Measurements from ENCODE around the gene PDCD2.

Gene PDCD2

GRCh38 chr6:170575250-170575649 lies 9.2 kb downstream of the PDCD2 start:
- Histone ChIP-seq H3K79me1 (ENCODE audit: low read depth, low read length) (peaks cover 1% of the 10 kb centered on the region), H2BK15ac (ENCODE audit: low read length) (no peak overlapping the region), H2AK5ac (ENCODE audit: low read depth, low read length) (no peak overlapping the region), H2BK5ac (ENCODE audit: low read length) (no peak overlapping the region), H2BK12ac (ENCODE audit: low read length) (no peak overlapping the region), H3K23ac (ENCODE audit: low read depth, low read length, poor library complexity) (no peak overlapping the region), H3K4me2 (ENCODE audit: insufficient read depth, low read length, poor library complexity, severe bottlenecking) (no peak overlapping the region), H4K8ac (ENCODE audit: low read depth, low read length) (no peak overlapping the region), H3K9ac (ENCODE audit: low read depth, low read length, poor library complexity) (no peak overlapping the region), H2BK120ac (ENCODE audit: low read depth, low read length) (no peak overlapping the region), H2AFZ (ENCODE audit: low read length) (no peak overlapping the region), H3K27ac (replicated peaks; ENCODE audit: low read length) (no peak overlapping the region), H3K4ac (ENCODE audit: low read length) (no peak overlapping the region), H4K91ac (ENCODE audit: low read depth, low read length, poor library complexity) (no peak overlapping the region), H3K36me3 (replicated peaks in 1 of 2; ENCODE audit: control insufficient read depth in 2 of 2, insufficient read depth in 2 of 2, low read length in 2 of 2) (peaks cover 17 to 100% of the 10 kb centered on the region in 2 donors), H3K4me3 (ENCODE audit: low read length in 2 of 2) (no peak overlapping the region), H3K14ac (ENCODE audit: low read length) (no peak overlapping the region), H3K4me1 (ENCODE audit: control insufficient read depth in 2 of 2, insufficient read depth in 1 of 2, low read depth in 1 of 2, low read length in 2 of 2) (no peaks in the 10 kb centered on the region), H3K9me3 (replicated peaks in 1 of 2; ENCODE audit: control insufficient read depth in 2 of 2, insufficient read depth in 1 of 2, low read depth in 1 of 2, low read length in 2 of 2) (no peaks in the 10 kb centered on the region), H3K18ac (ENCODE audit: low read length) (no peak overlapping the region), H3K27me3 (ENCODE audit: control insufficient read depth in 3 of 3, insufficient read depth in 3 of 3, low read depth in 1 of 3, low read length in 3 of 3) (no peaks in the 10 kb centered on the region)
- no CpG with 5 or more reads among the region's 1 CpG for WGBS, 2 donors (ENCODE audit: extremely low coverage in 2 of 2, insufficient read length in 2 of 2, insufficient replicate concordance in 1 of 2)
- no peak for DNase-seq (ENCODE audit: low spot score)

GRCh38 chr6:170572704-170573466 lies 11.6 kb downstream of the PDCD2 start:
- DNase-seq (ENCODE audit: low spot score) = no peak
- H3K4me1 ChIP-seq (ENCODE audit: control insufficient read depth in 2 of 2, insufficient read depth in 1 of 2, low read depth in 1 of 2, low read length in 2 of 2) = no peaks in the 10 kb centered on the region
- no peak overlapping the region for H2BK15ac ChIP-seq (ENCODE audit: low read length)
- H3K79me1 ChIP-seq (ENCODE audit: low read depth, low read length) = peaks cover 1% of the 10 kb centered on the region
- H3K36me3 ChIP-seq (replicated peaks in 1 of 2; ENCODE audit: control insufficient read depth in 2 of 2, insufficient read depth in 2 of 2, low read length in 2 of 2) = peaks cover 21 to 97% of the 10 kb centered on the region in 2 donors
- WGBS, 2 donors (ENCODE audit: extremely low coverage in 2 of 2, insufficient read length in 2 of 2, insufficient replicate concordance in 1 of 2) = no CpG with 5 or more reads among the region's 2 CpGs
- H3K4ac ChIP-seq (ENCODE audit: low read length) = no peak overlapping the region
- H3K27ac ChIP-seq (replicated peaks; ENCODE audit: low read length) = no peak overlapping the region
- no peak overlapping the region for H2AFZ ChIP-seq (ENCODE audit: low read length)
- H3K4me2 ChIP-seq (ENCODE audit: insufficient read depth, low read length, poor library complexity, severe bottlenecking) = no peak overlapping the region
- no peak overlapping the region for H2BK12ac ChIP-seq (ENCODE audit: low read length)
- H3K27me3 ChIP-seq (ENCODE audit: control insufficient read depth in 3 of 3, insufficient read depth in 3 of 3, low read depth in 1 of 3, low read length in 3 of 3) = no peaks in the 10 kb centered on the region
- H3K23ac ChIP-seq (ENCODE audit: low read depth, low read length, poor library complexity) = no peak overlapping the region
- H2AK5ac ChIP-seq (ENCODE audit: low read depth, low read length) = no peak overlapping the region
- no peak overlapping the region for H2BK120ac ChIP-seq (ENCODE audit: low read depth, low read length)
- H3K9me3 ChIP-seq (replicated peaks in 1 of 2; ENCODE audit: control insufficient read depth in 2 of 2, insufficient read depth in 1 of 2, low read depth in 1 of 2, low read length in 2 of 2) = no peaks in the 10 kb centered on the region
- H4K8ac ChIP-seq (ENCODE audit: low read depth, low read length) = no peak overlapping the region
- H4K91ac ChIP-seq (ENCODE audit: low read depth, low read length, poor library complexity) = no peak overlapping the region
- H3K4me3 ChIP-seq (ENCODE audit: low read length in 2 of 2) = no peak overlapping the region
- H3K14ac ChIP-seq (ENCODE audit: low read length) = no peak overlapping the region
- no peak overlapping the region for H3K9ac ChIP-seq (ENCODE audit: low read depth, low read length, poor library complexity)
- no peak overlapping the region for H2BK5ac ChIP-seq (ENCODE audit: low read length)
- H3K18ac ChIP-seq (ENCODE audit: low read length) = no peak overlapping the region

- no peak overlapping the region for H3K9ac ChIP-seq (ENCODE audit: low read depth, low read length, poor library complexity)
- H3K18ac ChIP-seq (ENCODE audit: low read length) = no peak overlapping the region
- no peak overlapping the region for H4K91ac ChIP-seq (ENCODE audit: low read depth, low read length, poor library complexity)
- no peak overlapping the region for H3K4ac ChIP-seq (ENCODE audit: low read length)
- H2BK120ac ChIP-seq (ENCODE audit: low read depth, low read length) = no peak overlapping the region
- H3K27ac ChIP-seq (replicated peaks; ENCODE audit: low read length) = no peak overlapping the region
- WGBS, 2 donors (ENCODE audit: extremely low coverage in 2 of 2, insufficient read length in 2 of 2, insufficient replicate concordance in 1 of 2) = no CpG with 5 or more reads among the region's 8 CpGs
- no peak overlapping the region for H2AK5ac ChIP-seq (ENCODE audit: low read depth, low read length)
- no peak overlapping the region for H2BK15ac ChIP-seq (ENCODE audit: low read length)
- no peak overlapping the region for H2AFZ ChIP-seq (ENCODE audit: low read length)
- no peaks in the 10 kb centered on the region for H3K9me3 ChIP-seq (replicated peaks in 1 of 2; ENCODE audit: control insufficient read depth in 2 of 2, insufficient read depth in 1 of 2, low read depth in 1 of 2, low read length in 2 of 2)
- no peak overlapping the region for H3K4me3 ChIP-seq (ENCODE audit: low read length in 2 of 2)
- H3K4me2 ChIP-seq (ENCODE audit: insufficient read depth, low read length, poor library complexity, severe bottlenecking) = no peak overlapping the region
- no peak overlapping the region for H2BK12ac ChIP-seq (ENCODE audit: low read length)
- no peak overlapping the region for H4K8ac ChIP-seq (ENCODE audit: low read depth, low read length)
- H3K4me1 ChIP-seq (ENCODE audit: control insufficient read depth in 2 of 2, insufficient read depth in 1 of 2, low read depth in 1 of 2, low read length in 2 of 2) = no peaks in the 10 kb centered on the region
- H3K23ac ChIP-seq (ENCODE audit: low read depth, low read length, poor library complexity) = no peak overlapping the region
- H3K27me3 ChIP-seq (ENCODE audit: control insufficient read depth in 3 of 3, insufficient read depth in 3 of 3, low read depth in 1 of 3, low read length in 3 of 3) = no peaks in the 10 kb centered on the region
- H3K79me1 ChIP-seq (ENCODE audit: low read depth, low read length) = no peaks in the 10 kb centered on the region
- no peak overlapping the region for H2BK5ac ChIP-seq (ENCODE audit: low read length)
- H3K14ac ChIP-seq (ENCODE audit: low read length) = no peak overlapping the region
- no peak for DNase-seq (ENCODE audit: low spot score)
- peaks cover 11 to 93% of the 10 kb centered on the region in 2 donors for H3K36me3 ChIP-seq (replicated peaks in 1 of 2; ENCODE audit: control insufficient read depth in 2 of 2, insufficient read depth in 2 of 2, low read length in 2 of 2)
These were observed 19.4 kb downstream of the PDCD2 start for GRCh38 chr6:170564936-170565530.

- H3K4ac ChIP-seq (ENCODE audit: low read length) = no peak overlapping the region
- no peaks in the 10 kb centered on the region for H3K4me1 ChIP-seq (ENCODE audit: control insufficient read depth in 2 of 2, insufficient read depth in 1 of 2, low read depth in 1 of 2, low read length in 2 of 2)
- H4K91ac ChIP-seq (ENCODE audit: low read depth, low read length, poor library complexity) = no peak overlapping the region
- no peak overlapping the region for H3K4me2 ChIP-seq (ENCODE audit: insufficient read depth, low read length, poor library complexity, severe bottlenecking)
- no peaks in the 10 kb centered on the region for H3K79me1 ChIP-seq (ENCODE audit: low read depth, low read length)
- no peak overlapping the region for H2AFZ ChIP-seq (ENCODE audit: low read length)
- no peak overlapping the region for H3K18ac ChIP-seq (ENCODE audit: low read length)
- no peak overlapping the region for H2BK120ac ChIP-seq (ENCODE audit: low read depth, low read length)
- H4K8ac ChIP-seq (ENCODE audit: low read depth, low read length) = no peak overlapping the region
- H3K36me3 ChIP-seq (replicated peaks in 1 of 2; ENCODE audit: control insufficient read depth in 2 of 2, insufficient read depth in 2 of 2, low read length in 2 of 2) = peaks cover 5 to 94% of the 10 kb centered on the region in 2 donors
- H3K4me3 ChIP-seq (ENCODE audit: low read length in 2 of 2) = no peak overlapping the region
- H3K23ac ChIP-seq (ENCODE audit: low read depth, low read length, poor library complexity) = no peak overlapping the region
- H2AK5ac ChIP-seq (ENCODE audit: low read depth, low read length) = no peak overlapping the region
- peak overlapping the region; percentile 35 for H3K9ac ChIP-seq (ENCODE audit: low read depth, low read length, poor library complexity)
- H2BK15ac ChIP-seq (ENCODE audit: low read length) = no peak overlapping the region
- H2BK5ac ChIP-seq (ENCODE audit: low read length) = no peak overlapping the region
- WGBS, 2 donors (ENCODE audit: extremely low coverage in 2 of 2, insufficient read length in 2 of 2, insufficient replicate concordance in 1 of 2) = no CpG with 5 or more reads among the region's 4 CpGs
- H2BK12ac ChIP-seq (ENCODE audit: low read length) = no peak overlapping the region
- H3K27me3 ChIP-seq (ENCODE audit: control insufficient read depth in 3 of 3, insufficient read depth in 3 of 3, low read depth in 1 of 3, low read length in 3 of 3) = no peaks in the 10 kb centered on the region
- no peak overlapping the region for H3K14ac ChIP-seq (ENCODE audit: low read length)
- no peak for DNase-seq (ENCODE audit: low spot score)
- no peaks in the 10 kb centered on the region for H3K9me3 ChIP-seq (replicated peaks in 1 of 2; ENCODE audit: control insufficient read depth in 2 of 2, insufficient read depth in 1 of 2, low read depth in 1 of 2, low read length in 2 of 2)
- H3K27ac ChIP-seq (replicated peaks; ENCODE audit: low read length) = no peak overlapping the region
These were observed 22.9 kb downstream of the PDCD2 start for GRCh38 chr6:170561555-170561954.
